Stimulated activated CD4-positive, alpha-beta T cell treated with anti-CD3 and anti-CD28 coated beads, Interleukin-15, amount 100 ng/mL, for 48 hours (primary cell): Measurements from ENCODE around the gene CAV3.

ENCODE experiments used
- DNase-seq, 2 donors: peaks; one replicate each; pipeline ENCODE4 v3.0.0-alpha.2; 2020; ENCODE audit warnings: low read depth in 2 of 2

CAV3 gene

GRCh38 chr3:8794247-8794646, 60.6 kb downstream of the CAV3 start:
- no peak for DNase-seq
